Measurements from ENCODE around the gene ABTB2.

- TF ChIP-seq, protein P1, sequence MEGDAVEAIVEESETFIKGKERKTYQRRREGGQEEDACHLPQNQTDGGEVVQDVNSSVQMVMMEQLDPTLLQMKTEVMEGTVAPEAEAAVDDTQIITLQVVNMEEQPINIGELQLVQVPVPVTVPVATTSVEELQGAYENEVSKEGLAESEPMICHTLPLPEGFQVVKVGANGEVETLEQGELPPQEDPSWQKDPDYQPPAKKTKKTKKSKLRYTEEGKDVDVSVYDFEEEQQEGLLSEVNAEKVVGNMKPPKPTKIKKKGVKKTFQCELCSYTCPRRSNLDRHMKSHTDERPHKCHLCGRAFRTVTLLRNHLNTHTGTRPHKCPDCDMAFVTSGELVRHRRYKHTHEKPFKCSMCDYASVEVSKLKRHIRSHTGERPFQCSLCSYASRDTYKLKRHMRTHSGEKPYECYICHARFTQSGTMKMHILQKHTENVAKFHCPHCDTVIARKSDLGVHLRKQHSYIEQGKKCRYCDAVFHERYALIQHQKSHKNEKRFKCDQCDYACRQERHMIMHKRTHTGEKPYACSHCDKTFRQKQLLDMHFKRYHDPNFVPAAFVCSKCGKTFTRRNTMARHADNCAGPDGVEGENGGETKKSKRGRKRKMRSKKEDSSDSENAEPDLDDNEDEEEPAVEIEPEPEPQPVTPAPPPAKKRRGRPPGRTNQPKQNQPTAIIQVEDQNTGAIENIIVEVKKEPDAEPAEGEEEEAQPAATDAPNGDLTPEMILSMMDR (conservative IDR thresholded peaks at IDR 0.05; ENCODE audit: low read depth, low read length): no peak
- TF ChIP-seq EZH2 (IDR thresholded peaks at IDR 0.05; ENCODE audit: borderline replicate concordance, low read depth, low read length, poor library complexity, severe bottlenecking): no peak
Measured at GRCh38 chr11:34349882-34350281, 7.9 kb downstream of the ABTB2 start.

All from A673 (cell line).